Measurements from ENCODE around the gene RPUSD4.

Gene RPUSD4

GRCh38 chr11:126176853-126177470 lies 34.5 kb downstream of the RPUSD4 start:
- DNase-seq, result no peak

GRCh38 chr11:126175393-126175792 lies 36.1 kb downstream of the RPUSD4 start:
- no peak for DNase-seq

GRCh38 chr11:126174816-126175215 lies 36.6 kb downstream of the RPUSD4 start:
- no peak for DNase-seq

GRCh38 chr11:126173257-126173656 lies 38.2 kb downstream of the RPUSD4 start:
- no peak for DNase-seq

GRCh38 chr11:126172596-126173038 lies 38.8 kb downstream of the RPUSD4 start:
- DNase-seq, result no peak

- no peak for DNase-seq
Measured at GRCh38 chr11:126169291-126169690, 42.2 kb downstream of the RPUSD4 start.

- no peak for DNase-seq
Measured at GRCh38 chr11:126167488-126167887, 44.0 kb downstream of the RPUSD4 start.

GRCh38 chr11:126166413-126166812 lies 45.0 kb downstream of the RPUSD4 start:
- DNase-seq, result no peak

- no peak for DNase-seq
Measured at GRCh38 chr11:126165757-126166156, 45.7 kb downstream of the RPUSD4 start.

GRCh38 chr11:126165311-126165720 lies 46.1 kb downstream of the RPUSD4 start:
- no peak for DNase-seq

- DNase-seq, result no peak
Measured at GRCh38 chr11:126164781-126165180, 46.7 kb downstream of the RPUSD4 start.

- no peak for DNase-seq
Measured at GRCh38 chr11:126163779-126164178, 47.7 kb downstream of the RPUSD4 start.

GRCh38 chr11:126163074-126163700 lies 48.3 kb downstream of the RPUSD4 start:
- DNase-seq, result no peak

GRCh38 chr11:126162306-126163030 lies 49.0 kb downstream of the RPUSD4 start:
- DNase-seq, result no peak

GRCh38 chr11:126161023-126161391 lies 50.4 kb downstream of the RPUSD4 start:
- no peak for DNase-seq

- DNase-seq, result no peak
Measured at GRCh38 chr11:126160345-126161022, 51.0 kb downstream of the RPUSD4 start.

GRCh38 chr11:126159719-126160344 lies 51.6 kb downstream of the RPUSD4 start:
- no peak for DNase-seq

- DNase-seq, result no peak
Measured at GRCh38 chr11:126158054-126158791, 53.2 kb downstream of the RPUSD4 start.

- DNase-seq, result no peak
Measured at GRCh38 chr11:126157326-126158030, 54.0 kb downstream of the RPUSD4 start.

GRCh38 chr11:126156814-126157213 lies 54.6 kb downstream of the RPUSD4 start:
- no peak for DNase-seq

GRCh38 chr11:126155402-126156187 lies 55.9 kb downstream of the RPUSD4 start:
- DNase-seq, result no peak
